WTC11 (cell line): Measurements from ENCODE around the gene NSMCE1.

Source experiments
- CREM ChIP-seq: sonication (generic); formaldehyde crosslinking; IDR thresholded peaks from 2 replicates; pipeline ENCODE4 v1.8.1; 2022; ENCODE audit warnings: mild to moderate bottlenecking, missing genetic modification reagents, moderate library complexity
- CTCF ChIP-seq: fragments of 200-600 bp; IDR thresholded peaks from 2 replicates; pipeline ENCODE4 v1.8.0; 2022; ENCODE audit warnings: antibody characterized with exemption

GRCh38 chr16:27191352-27191924, 77.1 kb downstream of the NSMCE1 start:
- no peak for TF ChIP-seq CTCF
- no peak for TF ChIP-seq CREM
